SU-DHL-6 (cell line): Measurements from ENCODE around the gene NSD1.

Experiments
- H2AFZ ChIP-seq: fragments of 200-600 bp; sonication (generic); 2 replicates; pipeline ENCODE4 v1.6.1; 2014; ENCODE audit warnings: low read depth, mild to moderate bottlenecking, moderate library complexity, mixed read lengths, antibody characterized with exemption, low read length; ENCODE audit not compliant: severe bottlenecking
- H3F3A ChIP-seq: fragments of 200-600 bp; shearing (Covaris generic); 2 replicates; pipeline ENCODE4 v1.6.0; 2016; ENCODE audit warnings: antibody characterized with exemption, mild to moderate bottlenecking; ENCODE audit not compliant: insufficient read depth
- H3K27ac ChIP-seq: fragments of 200-600 bp; sonication (generic); 2 replicates; pipeline ENCODE4 v1.5.1; 2016; ENCODE audit warnings: low read depth, mild to moderate bottlenecking, low read length, moderate library complexity, mixed read lengths
- H3K27me3 ChIP-seq: fragments of 200-600 bp; sonication (generic), shearing (Covaris generic); 2 replicates; pipeline ENCODE4 v1.6.0; 2014; ENCODE audit warnings: mild to moderate bottlenecking, low read length
- H3K36me3 ChIP-seq: fragments of 200-600 bp; sonication (generic); 2 replicates; pipeline ENCODE4 v1.6.1; 2014; ENCODE audit warnings: mild to moderate bottlenecking, low read length, mixed read lengths
- H3K4me2 ChIP-seq: fragments of 300-600, 200-600 bp; shearing (Covaris generic), sonication (generic); 2 replicates; pipeline ENCODE4 v1.6.0; 2014; ENCODE audit warnings: low read length, low read depth, mild to moderate bottlenecking; ENCODE audit not compliant: poor library complexity, severe bottlenecking
- H3K4me3 ChIP-seq: fragments of 200-600 bp; sonication (generic); 2 replicates; pipeline ENCODE4 v1.5.1; 2014; ENCODE audit warnings: antibody characterized with exemption, low read length, mild to moderate bottlenecking, mixed read lengths; ENCODE audit not compliant: insufficient read depth, poor library complexity, severe bottlenecking
- H3K79me2 ChIP-seq: fragments of 200-600 bp; sonication (generic); 2 replicates; pipeline ENCODE4 v1.6.1; 2014; ENCODE audit warnings: mild to moderate bottlenecking, low read length, moderate library complexity; ENCODE audit not compliant: insufficient read depth
- H3K9ac ChIP-seq: fragments of 200-600 bp; sonication (generic); 2 replicates; pipeline ENCODE4 v1.7.0; 2014; ENCODE audit warnings: mild to moderate bottlenecking, low read length
- H3K9me2 ChIP-seq: fragments of 200-600 bp; sonication (generic); replicated peaks from 2 replicates; pipeline ENCODE4 v1.6.1; 2014; ENCODE audit warnings: low read length; ENCODE audit not compliant: insufficient read depth
- H3K9me3 ChIP-seq: fragments of 200-600 bp; sonication (generic); 2 replicates; pipeline ENCODE4 v1.6.1; 2014; ENCODE audit warnings: low read length, mixed read lengths; ENCODE audit not compliant: insufficient read depth
- H4K20me1 ChIP-seq: fragments of 200-600 bp; sonication (generic); 2 replicates; pipeline ENCODE4 v1.6.1; 2014; ENCODE audit warnings: low read depth, mild to moderate bottlenecking, antibody characterized with exemption, low read length, moderate library complexity, mixed read lengths
- CTCF ChIP-seq: fragments of 200-600 bp; sonication (generic); IDR thresholded peaks from one replicate; pipeline ENCODE4 v1.5.1; 2017; ENCODE audit warnings: antibody characterized with exemption, mild to moderate bottlenecking, low read length, moderate library complexity; ENCODE audit not compliant: insufficient read depth, poor library complexity, severe bottlenecking
- EZH2phosphoT487 ChIP-seq: fragments of 200-600 bp; sonication (generic), shearing (Covaris generic); conservative IDR thresholded peaks from 2 replicates; pipeline ENCODE4 v1.6.1; 2018; ENCODE audit warnings: mild to moderate bottlenecking, antibody characterized with exemption, low read length, moderate library complexity, mixed read lengths

The NSD1 gene

GRCh38 chr5:177086654-177087397, 46.7 kb upstream of the NSD1 start, which contains the start of gene FGFR4:
FGFR4 (plus strand) TSS chr5:177086915; CDS start chr5:177089603, 2,688 bp downstream.
- no peaks in the 10 kb centered on the region for H3K9me2 ChIP-seq
- H3F3A ChIP-seq, result peaks cover 13% of the 10 kb centered on the region
- H3K27me3 ChIP-seq, result no peaks in the 10 kb centered on the region
- H3K4me3 ChIP-seq, result peak within 1 kb of the TSS; percentile 48
- H3K4me2 ChIP-seq, result peak within 1 kb of the TSS; percentile 66
- H3K9me3 ChIP-seq, result no peaks in the 10 kb centered on the region
- H3K9ac ChIP-seq, result peak within 1 kb of the TSS; percentile 42
- TF ChIP-seq CTCF, result peak; percentile 81
- TF ChIP-seq EZH2phosphoT487, result no peak
- H2AFZ ChIP-seq, result peak within 1 kb of the TSS; percentile 85
- peak within 1 kb of the TSS; percentile 14; the same call in 1 of the 2 replicates for H3K27ac ChIP-seq
- H3K36me3 ChIP-seq, result no peaks in the 10 kb centered on the region
- H4K20me1 ChIP-seq, result no peaks in the 10 kb centered on the region
- H3K79me2 ChIP-seq, result no peaks in the 10 kb centered on the region

- Histone ChIP-seq H3K9me3 (no peaks in the 10 kb centered on the region), H3K9me2 (no peaks in the 10 kb centered on the region), H3K79me2 (no peaks in the 10 kb centered on the region), H3K4me3 (peak overlapping the region; percentile 48), H3K36me3 (no peaks in the 10 kb centered on the region), H3F3A (peaks cover 13% of the 10 kb centered on the region), H4K20me1 (no peaks in the 10 kb centered on the region), H3K27me3 (no peaks in the 10 kb centered on the region), H3K9ac (peak overlapping the region; percentile 42), H2AFZ (peak overlapping the region; percentile 85), H3K27ac (no peak overlapping the region), H3K4me2 (peak overlapping the region; percentile 66)
- TF ChIP-seq CTCF (no peak), EZH2phosphoT487 (no peak)
Observed at GRCh38 chr5:177087398-177088005, 46.1 kb upstream of the NSD1 start.

GRCh38 chr5:177089127-177089526, 44.4 kb upstream of the NSD1 start:
- Histone ChIP-seq H3K9me2 (no peaks in the 10 kb centered on the region), H3K36me3 (no peaks in the 10 kb centered on the region), H3K9me3 (no peaks in the 10 kb centered on the region), H3K27me3 (no peaks in the 10 kb centered on the region), H3F3A (peaks cover 13% of the 10 kb centered on the region), H3K4me3 (no peak overlapping the region), H3K4me2 (no peak overlapping the region), H2AFZ (no peak overlapping the region), H3K79me2 (no peaks in the 10 kb centered on the region), H3K9ac (no peak overlapping the region), H3K27ac (no peak overlapping the region), H4K20me1 (no peaks in the 10 kb centered on the region)
- TF ChIP-seq EZH2phosphoT487, result no peak
- no peak for TF ChIP-seq CTCF
